OCI-LY1 (cell line): Measurements from ENCODE around the gene UPF2.

ENCODE experiments used
- H2AFZ ChIP-seq: fragments of 200-600 bp; sonication (generic), shearing (Covaris generic); 2 replicates; pipeline ENCODE4 v1.6.0; 2014; ENCODE audit warnings: antibody characterized with exemption, mild to moderate bottlenecking, low read length
- H3F3A ChIP-seq: fragments of 200-600 bp; sonication (generic), shearing (Covaris generic); 2 replicates; pipeline ENCODE4 v1.6.0; 2014; ENCODE audit warnings: mild to moderate bottlenecking, antibody characterized with exemption, low read length, moderate library complexity; ENCODE audit not compliant: insufficient read depth
- H3K27ac ChIP-seq: fragments of 200-600 bp; sonication (generic); 2 replicates; pipeline ENCODE4 v1.5.1; 2014; ENCODE audit warnings: low read length, mixed run types, mild to moderate bottlenecking, low read depth; ENCODE audit not compliant: poor library complexity, severe bottlenecking
- H3K27me3 ChIP-seq: fragments of 200-600 bp; sonication (generic); 2 replicates; pipeline ENCODE4 v1.6.0; 2014; ENCODE audit warnings: antibody characterized with exemption, mild to moderate bottlenecking, low read length, moderate library complexity; ENCODE audit not compliant: insufficient read depth
- H3K36me3 ChIP-seq: fragments of 200-600 bp; sonication (generic); 2 replicates; pipeline ENCODE4 v1.6.1; 2014; ENCODE audit warnings: mild to moderate bottlenecking, antibody characterized with exemption, low read length, moderate library complexity, mixed read lengths; ENCODE audit not compliant: insufficient read depth
- H3K4me1 ChIP-seq: fragments of 200-600 bp; sonication (generic); 2 replicates; pipeline ENCODE4 v1.5.1; 2014; ENCODE audit warnings: mild to moderate bottlenecking, low read length, moderate library complexity; ENCODE audit not compliant: insufficient read depth, severe bottlenecking
- H3K4me2 ChIP-seq: fragments of 200-600 bp; sonication (generic), shearing (Covaris generic); 2 replicates; pipeline ENCODE4 v1.6.1; 2014; ENCODE audit warnings: low read length
- H3K4me3 ChIP-seq: fragments of 200-600 bp; sonication (generic); 2 replicates; pipeline ENCODE4 v1.5.1; 2014; ENCODE audit warnings: low read length, low read depth, mild to moderate bottlenecking, mixed read lengths; ENCODE audit not compliant: poor library complexity, severe bottlenecking
- H3K79me2 ChIP-seq: fragments of 200-600 bp; shearing (Covaris generic); 2 replicates; pipeline ENCODE4 v1.6.1; 2016; ENCODE audit warnings: mixed run types, low read length, mixed read lengths; ENCODE audit not compliant: insufficient read depth
- H3K9ac ChIP-seq: fragments of 200-600 bp; sonication (generic), shearing (Covaris generic); 2 replicates; pipeline ENCODE4 v1.6.1; 2014; ENCODE audit warnings: mild to moderate bottlenecking, low read length, mixed read lengths
- H3K9me2 ChIP-seq: fragments of 200-600 bp; sonication (generic), shearing (Covaris generic); 2 replicates; pipeline ENCODE4 v1.6.1; 2014; ENCODE audit warnings: low read depth, mild to moderate bottlenecking, low read length, mixed read lengths
- H3K9me3 ChIP-seq: fragments of 200-600 bp; shearing (Covaris generic); 2 replicates; pipeline ENCODE4 v1.6.1; 2014; ENCODE audit warnings: low read length, mixed read lengths
- H4K20me1 ChIP-seq: fragments of 200-600 bp; sonication (generic), shearing (Covaris generic); 2 replicates; pipeline ENCODE4 v1.6.0; 2016; ENCODE audit warnings: mild to moderate bottlenecking, low read length; ENCODE audit not compliant: insufficient read depth
- EZH2 ChIP-seq: fragments of 200-600 bp; sonication (generic), shearing (Covaris generic); IDR thresholded peaks from 2 replicates; pipeline ENCODE4 v1.8.0; 2017; ENCODE audit warnings: borderline replicate concordance, mixed run types, mild to moderate bottlenecking, antibody characterized with exemption, low read length, moderate library complexity, mixed read lengths
- TF ChIP-seq, protein P1 (sequence below): fragments of 200-600 bp; sonication (generic), shearing (Covaris generic); IDR thresholded peaks from 2 replicates; pipeline ENCODE4 v1.5.1; 2017; ENCODE audit warnings: mild to moderate bottlenecking, antibody characterized with exemption, low read length, moderate library complexity, mixed read lengths

UPF2 gene

DNA sequence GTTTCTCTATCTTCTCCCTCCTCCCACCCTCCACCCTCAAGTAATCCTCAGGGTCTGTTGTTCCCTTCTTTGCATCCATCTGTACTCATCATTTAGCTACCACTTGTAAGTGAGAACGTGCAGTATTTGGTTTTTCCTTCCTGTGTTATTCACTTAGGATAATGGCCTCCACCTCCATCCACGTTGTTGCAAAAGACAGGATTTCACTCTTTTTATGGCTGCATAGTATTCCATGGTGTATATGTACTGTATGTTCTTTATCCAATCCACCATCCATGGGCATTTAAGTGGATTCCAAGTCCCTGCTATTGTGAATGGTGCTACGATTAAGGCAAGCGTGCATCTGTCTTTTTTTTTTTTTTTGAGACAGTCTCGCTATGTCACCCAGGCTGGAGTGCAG, 147.0 kb downstream of the UPF2 start:
- H3F3A ChIP-seq: no peaks in the 10 kb centered on the region
- no peak overlapping the region for H2AFZ ChIP-seq
- H3K36me3 ChIP-seq: no peaks in the 10 kb centered on the region
- TF ChIP-seq EZH2: no peak
- TF ChIP-seq, protein P1, sequence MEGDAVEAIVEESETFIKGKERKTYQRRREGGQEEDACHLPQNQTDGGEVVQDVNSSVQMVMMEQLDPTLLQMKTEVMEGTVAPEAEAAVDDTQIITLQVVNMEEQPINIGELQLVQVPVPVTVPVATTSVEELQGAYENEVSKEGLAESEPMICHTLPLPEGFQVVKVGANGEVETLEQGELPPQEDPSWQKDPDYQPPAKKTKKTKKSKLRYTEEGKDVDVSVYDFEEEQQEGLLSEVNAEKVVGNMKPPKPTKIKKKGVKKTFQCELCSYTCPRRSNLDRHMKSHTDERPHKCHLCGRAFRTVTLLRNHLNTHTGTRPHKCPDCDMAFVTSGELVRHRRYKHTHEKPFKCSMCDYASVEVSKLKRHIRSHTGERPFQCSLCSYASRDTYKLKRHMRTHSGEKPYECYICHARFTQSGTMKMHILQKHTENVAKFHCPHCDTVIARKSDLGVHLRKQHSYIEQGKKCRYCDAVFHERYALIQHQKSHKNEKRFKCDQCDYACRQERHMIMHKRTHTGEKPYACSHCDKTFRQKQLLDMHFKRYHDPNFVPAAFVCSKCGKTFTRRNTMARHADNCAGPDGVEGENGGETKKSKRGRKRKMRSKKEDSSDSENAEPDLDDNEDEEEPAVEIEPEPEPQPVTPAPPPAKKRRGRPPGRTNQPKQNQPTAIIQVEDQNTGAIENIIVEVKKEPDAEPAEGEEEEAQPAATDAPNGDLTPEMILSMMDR: no peak
- no peak overlapping the region for H3K4me3 ChIP-seq
- no peaks in the 10 kb centered on the region; the same call in 1 of the 2 replicates for H3K27me3 ChIP-seq
- no peaks in the 10 kb centered on the region for H3K4me1 ChIP-seq
- no peaks in the 10 kb centered on the region for H3K9me3 ChIP-seq
- no peaks in the 10 kb centered on the region for H3K9me2 ChIP-seq
- H3K27ac ChIP-seq: no peak overlapping the region
- H4K20me1 ChIP-seq: no peaks in the 10 kb centered on the region
- no peak overlapping the region for H3K9ac ChIP-seq
- H3K79me2 ChIP-seq: no peaks in the 10 kb centered on the region
- no peak overlapping the region for H3K4me2 ChIP-seq

DNA sequence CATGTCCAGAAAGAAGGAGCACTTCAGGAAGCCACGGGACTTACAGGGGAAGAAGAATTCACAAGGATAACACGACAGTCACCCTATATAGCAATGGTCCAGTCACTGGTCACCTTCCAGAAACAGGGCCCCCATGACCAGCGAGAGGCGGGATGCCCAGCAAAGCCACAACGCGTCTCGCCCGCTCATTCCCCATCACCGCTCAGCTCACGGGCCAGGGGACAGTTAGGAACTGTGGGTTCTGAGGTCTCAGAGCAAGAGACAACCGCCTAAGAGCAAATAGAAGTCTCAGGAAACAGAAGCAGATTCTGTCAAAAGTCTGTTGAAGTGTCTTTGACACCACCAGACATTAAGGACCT, 147.5 kb downstream of the UPF2 start:
- H3K79me2 ChIP-seq: no peaks in the 10 kb centered on the region
- no peak overlapping the region for H3K4me2 ChIP-seq
- H3K4me3 ChIP-seq: no peak overlapping the region
- no peaks in the 10 kb centered on the region for H3K27me3 ChIP-seq
- no peaks in the 10 kb centered on the region for H3K36me3 ChIP-seq
- TF ChIP-seq EZH2: no peak
- TF ChIP-seq, protein P1: no peak
- H3F3A ChIP-seq: no peaks in the 10 kb centered on the region
- no peak overlapping the region for H3K27ac ChIP-seq
- H3K4me1 ChIP-seq: no peaks in the 10 kb centered on the region
- H2AFZ ChIP-seq: no peak overlapping the region
- no peak overlapping the region for H3K9ac ChIP-seq
- no peaks in the 10 kb centered on the region for H3K9me2 ChIP-seq
- no peaks in the 10 kb centered on the region for H3K9me3 ChIP-seq
- H4K20me1 ChIP-seq: no peaks in the 10 kb centered on the region

DNA sequence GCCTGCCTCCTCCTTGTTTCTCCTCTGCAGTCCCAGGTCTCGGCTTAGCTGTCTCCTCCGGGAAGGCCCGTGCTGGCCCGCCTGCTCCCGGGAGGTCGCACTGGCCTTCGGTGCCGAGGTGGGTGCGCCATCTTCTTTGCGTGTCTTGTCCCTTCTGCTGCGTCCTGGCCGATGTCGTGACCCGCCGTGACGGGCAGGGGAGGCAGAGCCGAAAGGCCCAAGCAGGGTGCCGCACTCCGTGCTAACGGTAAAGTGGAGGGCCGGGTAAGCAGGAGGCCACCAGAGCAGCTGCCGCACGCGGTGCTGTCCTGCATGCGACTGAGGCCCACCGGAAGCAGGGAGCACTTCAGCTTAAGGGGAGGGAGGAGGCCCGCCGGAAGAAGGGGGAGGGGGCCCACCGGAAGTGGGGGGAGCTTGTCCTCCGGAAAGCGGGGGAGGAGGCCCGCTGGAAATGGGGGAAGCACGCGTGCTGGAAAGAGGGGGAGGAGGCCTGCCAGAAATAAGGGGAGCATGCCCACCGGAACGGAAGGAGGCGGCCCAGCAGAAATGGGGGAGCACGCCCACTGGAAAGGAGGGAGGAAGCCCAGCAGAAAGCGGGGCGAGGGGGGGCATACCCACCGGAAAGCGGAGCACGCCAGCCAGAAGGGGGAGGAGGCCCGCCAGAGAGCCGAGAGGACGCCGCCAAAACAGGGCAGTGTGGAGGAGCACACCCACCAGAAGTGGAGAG, 148.1 kb downstream of the UPF2 start:
- Histone ChIP-seq H3K27me3 (no peaks in the 10 kb centered on the region), H3K36me3 (no peaks in the 10 kb centered on the region), H4K20me1 (no peaks in the 10 kb centered on the region), H2AFZ (no peak overlapping the region), H3K4me3 (no peak overlapping the region), H3F3A (no peaks in the 10 kb centered on the region), H3K4me2 (no peak overlapping the region), H3K9me2 (no peaks in the 10 kb centered on the region), H3K9ac (no peak overlapping the region), H3K9me3 (no peaks in the 10 kb centered on the region), H3K4me1 (no peaks in the 10 kb centered on the region), H3K79me2 (no peaks in the 10 kb centered on the region), H3K27ac (no peak overlapping the region)
- TF ChIP-seq, protein P1: no peak
- no peak for TF ChIP-seq EZH2
